Stimulated activated naive CD8-positive, alpha-beta T cell treated with anti-CD3 and anti-CD28 coated beads, Interleukin-15, amount 100 ng/mL, for 72 hours (primary cell): ENCODE data around the gene SPTBN4.

Experiments used
- ATAC-seq: fragments of 150-1000 bp; cut with Tn5 transposase; 2 replicates; pipeline ENCODE4 v1.10.0; 2021; ENCODE audit warnings: mild to moderate bottlenecking, moderate library complexity
- DNase-seq, 2 donors: peaks; one replicate each; pipeline ENCODE4 v3.0.0; 2021 to 2022
- H3K27ac Mint-ChIP-seq, 2 donors: one replicate each; pipeline ENCODE4 v1.8.0; 2022; ENCODE audit warnings: mild to moderate bottlenecking in 2 of 2, mixed read lengths in 2 of 2, moderate library complexity in 2 of 2
- H3K27me3 Mint-ChIP-seq: one replicate; pipeline ENCODE4 v1.8.0; 2022; ENCODE audit warnings: mixed read lengths
- H3K4me1 Mint-ChIP-seq: one replicate; pipeline ENCODE4 v1.8.0; 2022; ENCODE audit warnings: mild to moderate bottlenecking, mixed read lengths
- H3K4me3 Mint-ChIP-seq, 2 donors: one replicate each; pipeline ENCODE4 v1.8.0; 2022; ENCODE audit warnings: mild to moderate bottlenecking in 2 of 2, mixed read lengths in 2 of 2, moderate library complexity in 1 of 2
- H3K9me3 Mint-ChIP-seq, 2 donors: one replicate each; pipeline ENCODE4 v1.8.0; 2022; ENCODE audit warnings: mixed read lengths in 2 of 2

The SPTBN4 gene

DNA sequence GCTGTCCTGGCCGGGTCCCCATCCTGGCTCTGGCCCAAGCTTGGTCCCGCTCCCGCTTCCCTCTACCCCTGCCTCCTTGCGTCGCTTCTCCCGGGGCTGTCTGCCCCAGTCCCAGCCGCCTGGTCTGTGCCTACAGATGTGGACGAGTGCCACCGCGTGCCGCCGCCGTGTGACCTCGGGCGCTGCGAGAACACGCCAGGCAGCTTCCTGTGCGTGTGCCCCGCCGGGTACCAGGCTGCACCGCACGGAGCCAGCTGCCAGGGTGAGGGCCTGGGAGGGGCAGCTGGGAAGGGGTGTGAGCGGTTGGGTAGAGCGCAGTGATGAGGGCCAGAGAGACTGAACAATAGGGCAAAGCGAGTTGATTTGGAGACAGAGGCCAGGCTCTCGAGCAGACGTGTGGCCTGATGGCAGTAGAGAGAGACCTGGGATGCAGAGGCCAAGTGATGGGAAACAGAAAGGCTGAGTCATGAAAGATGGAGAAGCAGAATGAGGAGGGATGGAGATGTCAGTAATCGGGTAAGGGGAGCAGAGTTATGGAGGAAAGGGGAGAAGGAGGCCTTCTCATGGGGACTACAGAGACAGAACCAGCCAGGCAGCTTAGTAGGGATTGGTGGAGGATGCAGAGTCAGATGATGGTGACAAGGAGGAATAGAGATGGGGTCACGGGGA, 143.7 kb downstream of the SPTBN4 start:
- peak overlapping the region; percentile 45 to 93 for H3K27ac Mint-ChIP-seq
- DNase-seq (peak in 1 of 2 donors; percentile 70), ATAC-seq (peak; percentile 33)
- peaks cover 86% of the 10 kb centered on the region for H3K4me1 Mint-ChIP-seq
- no peaks in the 10 kb centered on the region for H3K27me3 Mint-ChIP-seq
- H3K9me3 Mint-ChIP-seq, result no peaks in the 10 kb centered on the region
- peak overlapping the region; percentile 90 to 96 for H3K4me3 Mint-ChIP-seq

GRCh38 chr19:40611096-40611495, 144.3 kb downstream of the SPTBN4 start:
- peak overlapping the region; percentile 90 to 96 for H3K4me3 Mint-ChIP-seq
- H3K27ac Mint-ChIP-seq, result no peak overlapping the region
- no peaks in the 10 kb centered on the region for H3K27me3 Mint-ChIP-seq
- no peaks in the 10 kb centered on the region for H3K9me3 Mint-ChIP-seq
- DNase-seq, result no peak
- peaks cover 86% of the 10 kb centered on the region for H3K4me1 Mint-ChIP-seq
- no peak for ATAC-seq

DNA sequence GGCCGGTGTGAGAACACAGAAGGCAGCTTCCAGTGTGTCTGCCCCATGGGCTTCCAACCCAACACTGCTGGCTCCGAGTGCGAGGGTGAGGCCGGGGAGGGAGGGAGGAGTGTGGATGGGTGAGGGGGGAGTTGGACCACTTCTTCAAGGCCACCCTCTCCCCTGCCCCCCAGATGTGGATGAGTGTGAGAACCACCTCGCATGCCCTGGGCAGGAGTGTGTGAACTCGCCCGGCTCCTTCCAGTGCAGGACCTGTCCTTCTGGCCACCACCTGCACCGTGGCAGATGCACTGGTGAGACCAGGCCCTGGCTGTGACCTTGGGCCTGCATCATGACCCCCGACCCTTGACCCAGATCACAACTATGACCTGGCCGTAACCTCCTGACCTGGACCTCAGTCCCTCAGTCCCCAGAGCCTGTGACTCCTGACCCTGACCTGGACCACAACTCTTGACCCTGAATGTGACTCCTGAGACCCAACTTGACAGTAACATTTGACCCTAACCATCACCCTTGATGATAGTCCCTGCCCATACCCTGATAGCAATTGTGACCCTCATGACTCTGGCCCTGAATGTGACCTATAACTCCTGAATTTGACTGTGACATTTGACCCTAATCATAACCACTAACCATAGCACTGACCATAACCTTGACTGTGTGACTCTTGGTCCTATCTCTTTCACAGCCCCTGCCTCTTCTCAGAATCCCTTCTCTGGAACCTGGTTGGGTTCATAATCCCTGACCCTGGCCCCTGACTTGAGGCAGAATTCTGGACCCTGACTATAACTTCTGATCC, 145.3 kb downstream of the SPTBN4 start:
- ATAC-seq (no peak), DNase-seq (no peak)
- peak overlapping the region in 1 of 2 donors; percentile 92 for H3K4me3 Mint-ChIP-seq
- no peaks in the 10 kb centered on the region for H3K27me3 Mint-ChIP-seq
- H3K27ac Mint-ChIP-seq, result no peak overlapping the region
- H3K9me3 Mint-ChIP-seq, result no peaks in the 10 kb centered on the region
- peaks cover 82% of the 10 kb centered on the region for H3K4me1 Mint-ChIP-seq

DNA sequence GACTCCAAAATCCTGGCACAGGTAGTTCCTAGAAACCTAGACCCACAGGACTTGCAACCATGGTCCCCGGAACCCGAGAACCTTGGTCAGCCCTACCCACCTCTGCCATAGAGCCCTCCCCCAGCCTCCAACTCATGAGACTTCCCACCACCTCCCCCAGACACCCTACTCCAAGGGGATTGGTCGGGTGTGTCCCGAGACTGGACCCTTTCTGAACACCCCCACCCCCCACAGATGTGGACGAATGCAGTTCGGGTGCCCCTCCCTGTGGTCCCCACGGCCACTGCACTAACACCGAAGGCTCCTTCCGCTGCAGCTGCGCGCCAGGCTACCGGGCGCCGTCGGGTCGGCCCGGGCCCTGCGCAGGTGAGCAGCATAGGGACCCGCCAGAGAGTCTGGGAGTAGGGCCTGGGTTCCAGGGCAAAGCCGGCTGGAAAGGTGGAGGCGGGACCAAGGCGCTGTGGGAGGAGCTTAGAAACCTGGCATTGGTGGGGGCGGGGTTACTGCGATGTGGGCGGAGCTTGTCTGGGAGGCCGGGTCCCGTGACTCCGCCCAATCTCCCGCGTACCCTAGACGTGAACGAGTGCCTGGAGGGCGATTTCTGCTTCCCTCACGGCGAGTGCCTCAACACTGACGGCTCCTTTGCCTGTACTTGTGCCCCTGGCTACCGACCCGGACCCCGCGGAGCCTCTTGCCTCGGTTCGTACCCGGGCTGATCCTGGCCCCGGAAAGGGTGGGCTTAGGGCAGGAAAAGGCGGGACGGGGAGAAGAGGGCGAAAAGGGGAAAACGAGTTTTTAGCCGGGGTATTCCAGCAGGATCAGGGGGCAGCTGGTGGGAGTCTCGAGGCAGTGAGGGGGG, 146.3 kb downstream of the SPTBN4 start:
- ATAC-seq, result peak; percentile 33
- peak overlapping the region; percentile 96 to 98 for H3K27ac Mint-ChIP-seq

GRCh38 chr19:40613690-40614621, 147.2 kb downstream of the SPTBN4 start:
- H3K27me3 Mint-ChIP-seq, result no peaks in the 10 kb centered on the region
- peak; percentile 88 to 89 for DNase-seq
- H3K9me3 Mint-ChIP-seq, result no peaks in the 10 kb centered on the region
- H3K4me1 Mint-ChIP-seq, result peaks cover 64% of the 10 kb centered on the region
- ATAC-seq, result peak; percentile 72
- H3K27ac Mint-ChIP-seq, result peak overlapping the region; percentile 98 to 99
- H3K4me3 Mint-ChIP-seq, result peak overlapping the region; percentile 92 to 98

More for the DNA sequence above, 146.3 kb downstream of the SPTBN4 start:
- peak; percentile 83 to 85 for DNase-seq
- no peaks in the 10 kb centered on the region for H3K27me3 Mint-ChIP-seq
- H3K9me3 Mint-ChIP-seq, result no peaks in the 10 kb centered on the region
- H3K4me1 Mint-ChIP-seq, result peaks cover 72% of the 10 kb centered on the region
- H3K4me3 Mint-ChIP-seq, result peak overlapping the region; percentile 92 to 98

DNA sequence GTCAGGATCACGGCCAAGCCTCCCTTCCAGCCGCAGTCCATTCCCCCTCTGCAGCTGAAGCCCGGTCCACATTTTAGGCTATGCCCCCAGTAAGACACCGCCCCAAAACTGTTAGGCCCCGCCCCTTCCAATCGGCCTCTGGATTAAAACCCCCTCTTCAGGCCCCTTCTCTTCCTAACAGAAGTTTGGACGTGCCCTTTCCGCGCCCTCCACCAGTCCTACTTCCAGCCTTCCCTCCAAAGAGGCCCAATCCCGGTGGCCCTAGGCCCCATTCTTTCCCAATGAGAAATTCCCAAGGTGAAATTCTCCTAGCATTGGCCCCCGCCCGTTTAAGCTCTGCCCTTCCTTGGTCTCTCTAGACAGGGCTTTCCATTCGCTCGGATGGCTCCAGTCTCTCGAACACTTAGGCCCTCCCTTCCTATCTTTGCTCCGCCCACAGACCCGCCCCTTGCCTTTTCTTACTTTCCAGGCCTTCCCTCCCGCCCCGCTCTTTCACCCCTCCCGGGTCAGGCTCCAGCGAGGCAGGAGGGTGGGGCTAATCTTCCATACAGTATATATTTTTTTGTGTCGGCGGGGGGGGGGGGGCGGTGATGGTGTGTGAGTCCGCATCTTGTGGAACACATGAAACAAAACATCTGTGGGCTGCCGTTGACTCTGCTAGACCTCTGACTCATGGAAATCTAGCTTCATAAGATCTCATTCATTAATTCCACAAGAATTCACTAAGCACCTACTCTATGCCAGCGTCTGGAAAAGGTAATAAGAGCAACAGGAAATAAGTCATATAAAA, 148.0 kb downstream of the SPTBN4 start:
- peak overlapping the region; percentile 98 to 99 for H3K27ac Mint-ChIP-seq
- peaks cover 67% of the 10 kb centered on the region for H3K4me1 Mint-ChIP-seq
- H3K9me3 Mint-ChIP-seq, result no peaks in the 10 kb centered on the region
- H3K4me3 Mint-ChIP-seq, result peak overlapping the region; percentile 92 to 98
- ATAC-seq (peak; percentile 47), DNase-seq (peak; percentile 74 to 85)
- no peaks in the 10 kb centered on the region for H3K27me3 Mint-ChIP-seq

DNA sequence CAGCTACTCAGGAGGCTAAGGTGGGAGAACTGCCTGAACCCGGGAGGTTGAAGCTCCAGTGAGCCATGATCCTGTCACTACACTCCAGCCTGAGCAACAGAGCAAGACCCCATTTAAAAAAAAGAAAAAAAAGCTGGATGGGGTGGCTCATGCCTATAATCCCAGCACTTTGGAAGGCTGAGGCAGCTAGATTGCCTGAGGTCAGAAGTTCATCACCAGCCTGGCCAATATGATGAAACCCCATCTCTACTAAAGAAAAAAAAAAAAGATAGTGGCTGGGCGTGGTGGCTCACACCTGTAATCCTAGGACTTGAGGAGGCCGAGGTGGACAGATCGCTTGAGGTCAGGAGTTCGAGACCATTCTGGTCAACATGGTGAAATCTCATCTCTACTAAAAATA, 149.4 kb downstream of the SPTBN4 start:
- Mint-ChIP-seq H3K4me1 (peaks cover 58% of the 10 kb centered on the region), H3K4me3 (no peak overlapping the region), H3K27ac (peak overlapping the region in 1 of 2 donors; percentile 2), H3K9me3 (no peaks in the 10 kb centered on the region), H3K27me3 (no peaks in the 10 kb centered on the region)
- ATAC-seq, result no peak
- no peak for DNase-seq

DNA sequence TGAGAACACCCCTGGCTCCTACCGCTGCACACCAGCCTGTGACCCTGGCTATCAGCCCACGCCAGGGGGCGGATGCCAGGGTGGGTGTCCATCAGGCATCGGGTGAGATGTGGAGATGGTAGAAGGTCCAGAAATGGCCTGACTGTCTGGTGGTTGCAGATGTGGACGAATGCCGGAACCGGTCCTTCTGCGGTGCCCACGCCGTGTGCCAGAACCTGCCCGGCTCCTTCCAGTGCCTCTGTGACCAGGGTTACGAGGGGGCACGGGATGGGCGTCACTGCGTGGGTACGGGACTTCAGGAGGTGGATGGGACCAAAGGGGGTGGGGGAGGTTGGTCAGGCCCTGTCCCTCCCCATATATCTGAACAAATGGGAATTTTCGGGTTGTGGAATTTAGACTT, 150.1 kb downstream of the SPTBN4 start:
- Mint-ChIP-seq H3K4me1 (peaks cover 56% of the 10 kb centered on the region), H3K27me3 (no peaks in the 10 kb centered on the region), H3K27ac (no peak overlapping the region)

DNA sequence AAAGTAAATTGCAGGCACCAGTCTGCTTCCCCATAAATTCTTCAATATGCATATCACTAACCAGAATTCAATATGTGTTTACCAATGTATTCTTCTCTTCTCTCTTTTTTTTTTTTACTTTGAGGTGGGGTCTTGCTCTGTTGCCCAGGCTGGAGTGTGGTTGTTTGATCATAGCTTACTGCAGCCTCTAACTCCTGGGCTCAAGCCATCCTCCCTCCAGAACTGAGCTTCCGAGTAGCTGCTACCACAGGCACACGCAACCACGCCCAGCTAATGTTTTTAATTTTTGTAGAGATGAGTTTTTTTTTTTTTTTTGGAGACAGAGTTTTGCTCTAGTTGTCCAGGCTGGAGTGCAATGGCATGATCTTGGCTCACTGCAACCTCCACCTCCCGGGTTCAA, 151.2 kb downstream of the SPTBN4 start:
- Mint-ChIP-seq H3K4me3 (no peak overlapping the region), H3K27me3 (no peaks in the 10 kb centered on the region), H3K4me1 (peaks cover 45% of the 10 kb centered on the region), H3K27ac (no peak overlapping the region), H3K9me3 (no peaks in the 10 kb centered on the region)
- no peak for DNase-seq
- no peak for ATAC-seq

More for the DNA sequence above, 150.1 kb downstream of the SPTBN4 start:
- no peak for DNase-seq
- ATAC-seq, result no peak
- Mint-ChIP-seq H3K4me3 (no peak overlapping the region), H3K9me3 (no peaks in the 10 kb centered on the region)

- H3K27me3 Mint-ChIP-seq, result no peaks in the 10 kb centered on the region
- no peaks in the 10 kb centered on the region for H3K9me3 Mint-ChIP-seq
- peak overlapping the region; percentile 3 to 70 for H3K27ac Mint-ChIP-seq
- H3K4me1 Mint-ChIP-seq, result peaks cover 35% of the 10 kb centered on the region
- peak overlapping the region in 1 of 2 donors; percentile 11 for H3K4me3 Mint-ChIP-seq
- DNase-seq (no peak), ATAC-seq (no peak)
Measured at GRCh38 chr19:40619333-40620160, 152.7 kb downstream of the SPTBN4 start.

GRCh38 chr19:40620161-40620485, 153.3 kb downstream of the SPTBN4 start:
- Mint-ChIP-seq H3K4me3 (no peak overlapping the region), H3K27me3 (no peaks in the 10 kb centered on the region), H3K9me3 (no peaks in the 10 kb centered on the region), H3K4me1 (peaks cover 29% of the 10 kb centered on the region), H3K27ac (peak overlapping the region; percentile 2 to 70)
- no peak for ATAC-seq
- DNase-seq, result no peak

GRCh38 chr19:40621283-40621682, 154.5 kb downstream of the SPTBN4 start:
- no peaks in the 10 kb centered on the region for H3K9me3 Mint-ChIP-seq
- no peak overlapping the region for H3K4me3 Mint-ChIP-seq
- peak overlapping the region in 1 of 2 donors; percentile 79 for H3K27ac Mint-ChIP-seq
- no peaks in the 10 kb centered on the region for H3K27me3 Mint-ChIP-seq
- DNase-seq (no peak), ATAC-seq (no peak)
- peaks cover 22% of the 10 kb centered on the region for H3K4me1 Mint-ChIP-seq

GRCh38 chr19:40621966-40622772, 155.4 kb downstream of the SPTBN4 start:
- H3K9me3 Mint-ChIP-seq, result no peaks in the 10 kb centered on the region

More at GRCh38 chr19:40621966-40622772, 155.4 kb downstream of the SPTBN4 start:
- Mint-ChIP-seq H3K27me3 (no peaks in the 10 kb centered on the region), H3K4me3 (no peak overlapping the region), H3K27ac (peak overlapping the region in 1 of 2 donors; percentile 35), H3K4me1 (peaks cover 22% of the 10 kb centered on the region)
- DNase-seq (no peak), ATAC-seq (no peak)
